ENCODE results near the gene NECAB2. TPM values are rescaled to one million over a fixed set of nuclear protein-coding genes. Genes with fewer than 3 reads are reported as not detected.

NECAB2 gene
- total RNA-seq, 1 donor = not detected

DNA sequence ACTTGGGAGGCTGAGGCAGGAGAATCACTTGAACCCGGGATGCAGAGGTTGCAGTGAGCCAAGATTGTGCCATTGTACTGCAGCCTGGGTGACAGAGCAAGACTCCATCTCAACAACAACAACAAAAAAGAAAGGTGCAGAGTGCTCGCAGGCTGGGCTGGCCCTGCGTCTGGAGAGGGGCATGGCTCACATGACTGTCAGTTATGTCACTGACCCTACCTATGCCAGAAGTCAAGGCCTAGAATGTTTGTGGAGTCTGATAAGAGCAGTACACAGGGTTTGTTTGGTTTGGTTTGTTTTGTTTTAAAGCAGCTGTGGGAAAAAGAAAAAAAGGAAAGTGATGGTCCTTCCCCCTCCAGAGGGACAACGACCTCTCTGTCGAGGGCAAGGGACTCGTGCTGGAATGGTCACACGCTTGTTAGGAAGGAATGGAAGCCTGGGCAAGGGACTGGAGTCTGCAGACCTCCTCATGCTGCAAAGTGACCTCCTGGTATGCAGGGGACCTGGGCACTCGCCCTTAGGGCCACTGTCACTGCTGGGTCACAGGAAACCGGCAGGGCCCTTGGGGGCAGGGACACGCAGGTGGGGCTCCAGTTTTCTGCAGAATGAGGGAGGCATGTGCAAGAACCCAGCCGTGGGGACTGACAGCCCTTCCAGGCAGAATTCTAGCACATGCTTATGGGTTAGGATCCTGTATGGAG is 25.1 kb upstream of the NECAB2 start:
- DNase-seq (ENCODE audit: low read depth) = no peak
- TF ChIP-seq, protein P1, sequence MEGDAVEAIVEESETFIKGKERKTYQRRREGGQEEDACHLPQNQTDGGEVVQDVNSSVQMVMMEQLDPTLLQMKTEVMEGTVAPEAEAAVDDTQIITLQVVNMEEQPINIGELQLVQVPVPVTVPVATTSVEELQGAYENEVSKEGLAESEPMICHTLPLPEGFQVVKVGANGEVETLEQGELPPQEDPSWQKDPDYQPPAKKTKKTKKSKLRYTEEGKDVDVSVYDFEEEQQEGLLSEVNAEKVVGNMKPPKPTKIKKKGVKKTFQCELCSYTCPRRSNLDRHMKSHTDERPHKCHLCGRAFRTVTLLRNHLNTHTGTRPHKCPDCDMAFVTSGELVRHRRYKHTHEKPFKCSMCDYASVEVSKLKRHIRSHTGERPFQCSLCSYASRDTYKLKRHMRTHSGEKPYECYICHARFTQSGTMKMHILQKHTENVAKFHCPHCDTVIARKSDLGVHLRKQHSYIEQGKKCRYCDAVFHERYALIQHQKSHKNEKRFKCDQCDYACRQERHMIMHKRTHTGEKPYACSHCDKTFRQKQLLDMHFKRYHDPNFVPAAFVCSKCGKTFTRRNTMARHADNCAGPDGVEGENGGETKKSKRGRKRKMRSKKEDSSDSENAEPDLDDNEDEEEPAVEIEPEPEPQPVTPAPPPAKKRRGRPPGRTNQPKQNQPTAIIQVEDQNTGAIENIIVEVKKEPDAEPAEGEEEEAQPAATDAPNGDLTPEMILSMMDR (IDR thresholded peaks at IDR 0.05; ENCODE audit: insufficient read depth, low read depth, low read length) = no peak
- H3K4me3 ChIP-seq (ENCODE audit: low read depth, low read length) = no peak overlapping the region

DNA sequence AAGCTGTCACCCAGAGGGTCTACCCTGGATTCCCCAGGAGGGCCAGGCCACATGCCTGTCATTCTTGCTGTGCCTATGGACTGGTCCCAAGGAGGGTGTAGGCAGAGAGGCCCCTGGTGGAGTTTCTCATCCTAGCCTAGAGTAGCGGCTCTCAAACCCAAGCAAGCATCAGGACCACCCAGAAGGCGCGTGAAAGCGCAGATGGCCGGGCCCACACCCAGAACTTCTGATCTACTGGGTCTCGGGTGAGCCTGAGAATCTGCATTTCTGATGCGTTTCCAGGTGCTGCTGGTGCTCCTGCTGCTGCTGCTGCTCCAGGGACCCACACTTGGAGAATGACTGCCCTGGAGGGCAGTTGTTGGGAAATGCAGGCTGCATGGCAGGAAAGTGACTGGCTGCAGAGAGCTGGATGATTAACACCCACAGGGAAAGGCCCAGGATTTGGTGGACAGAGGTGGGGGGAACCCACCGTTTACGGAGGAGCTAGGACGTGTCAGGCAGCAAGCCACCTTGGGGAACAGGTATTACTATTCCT is 24.5 kb upstream of the NECAB2 start:
- DNase-seq (ENCODE audit: low read depth) = no peak
- TF ChIP-seq, protein P1 (IDR thresholded peaks at IDR 0.05; ENCODE audit: insufficient read depth, low read depth, low read length) = no peak
- no peak overlapping the region for H3K4me3 ChIP-seq (ENCODE audit: low read depth, low read length)

- no peak overlapping the region for H3K4me3 ChIP-seq (ENCODE audit: low read depth, low read length)
- DNase-seq (ENCODE audit: low read depth) = no peak
- TF ChIP-seq, protein P1 (IDR thresholded peaks at IDR 0.05; ENCODE audit: insufficient read depth, low read depth, low read length) = no peak
Measured at GRCh38 chr16:83945587-83945986, 22.5 kb upstream of the NECAB2 start.

DNA sequence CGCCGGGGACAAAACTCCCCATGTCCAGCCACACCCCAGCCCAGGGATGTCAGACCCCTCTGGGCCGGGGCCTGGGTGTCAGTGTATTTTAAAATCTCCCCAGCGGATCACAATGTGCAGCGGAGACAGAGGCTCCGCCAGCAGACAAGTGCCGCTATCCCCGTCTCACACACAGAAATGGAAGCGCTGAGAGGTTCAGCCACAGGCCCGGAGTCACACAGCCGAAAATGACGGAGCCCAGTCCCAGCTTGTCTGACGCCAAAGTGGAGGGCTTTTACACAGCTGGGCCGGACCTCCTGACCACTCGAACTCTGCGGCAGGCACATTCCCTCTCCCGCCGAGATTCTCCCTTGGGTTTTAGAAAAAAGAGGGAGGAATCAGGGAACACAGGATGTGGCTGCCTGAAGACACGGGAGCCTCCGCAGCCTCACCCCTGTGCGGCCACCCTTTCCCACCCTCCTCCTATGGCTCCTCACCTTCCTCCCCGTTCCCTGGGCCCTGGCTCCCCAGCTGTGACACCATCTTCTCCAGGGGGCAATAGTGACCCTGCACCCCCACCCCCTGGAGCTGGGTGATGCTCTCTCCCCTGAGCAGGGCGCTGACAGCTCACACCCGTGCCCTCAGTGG is 21.8 kb upstream of the NECAB2 start:
- H3K4me3 ChIP-seq (ENCODE audit: low read depth, low read length) = no peak overlapping the region
- DNase-seq (ENCODE audit: low read depth) = no peak
- TF ChIP-seq, protein P1 (IDR thresholded peaks at IDR 0.05; ENCODE audit: insufficient read depth, low read depth, low read length) = no peak

- TF ChIP-seq, protein P1 (IDR thresholded peaks at IDR 0.05; ENCODE audit: insufficient read depth, low read depth, low read length) = no peak
Measured at GRCh38 chr16:83946781-83947566, 21.1 kb upstream of the NECAB2 start.

GRCh38 chr16:83947642-83948234 is 20.3 kb upstream of the NECAB2 start:
- TF ChIP-seq, protein P1 (IDR thresholded peaks at IDR 0.05; ENCODE audit: insufficient read depth, low read depth, low read length) = no peak
- H3K4me3 ChIP-seq (ENCODE audit: low read depth, low read length) = no peak overlapping the region
- no peak for DNase-seq (ENCODE audit: low read depth)

More at GRCh38 chr16:83946781-83947566, 21.1 kb upstream of the NECAB2 start:
- H3K4me3 ChIP-seq (ENCODE audit: low read depth, low read length) = no peak overlapping the region
- DNase-seq (ENCODE audit: low read depth) = no peak
